GM10248 (cell line): ENCODE results near the gene ETNPPL.

Experiments used
- CTCF ChIA-PET: fragments of 300-600 bp; sonication (Branson Sonifier 250); formaldehyde crosslinking; extraction: SDS; loops from one replicate; lab custom pipeline; 2021; ENCODE audit warnings: antibody characterized with exemption; lab: Yijun Ruan, JAX
- POLR2A ChIA-PET: fragments of 350-650 bp; sonication (Branson Sonifier 250); formaldehyde crosslinking; extraction: SDS; loops from one replicate; lab custom pipeline; 2020; ENCODE audit warnings: antibody characterized with exemption; lab: Yijun Ruan, JAX
- DNase-seq: peaks from one replicate; pipeline ENCODE4 v3.0.0; 2012; ENCODE audit errors: extremely low spot score
- CTCF ChIP-seq: IDR thresholded peaks from 2 replicates; pipeline ENCODE4 v1.5.1; 2012; ENCODE audit warnings: mild to moderate bottlenecking, low read depth; ENCODE audit errors: extremely low read depth, missing control alignments, control extremely low read depth

Gene ETNPPL

GRCh38 chr4:108762559-108763225 is at the start of gene ETNPPL:
Gene ETNPPL (minus strand): TSS chr4:108763053. CDS start chr4:108762898, 155 bp downstream.
- DNase-seq, result no peak
- no peak for TF ChIP-seq CTCF
- CTCF ChIA-PET, result interaction anchor here (1.5 kb wide), 1 partner anchor 10 kb away, joined by 3 read pairs; no protein-coding TSS in a partner anchor
- POLR2A ChIA-PET, result no interaction called here

GRCh38 chr4:108811486-108811885 is 48.6 kb upstream of the ETNPPL start:
- ChIA-PET POLR2A (no interaction called here), CTCF (no interaction called here)
- no peak for TF ChIP-seq CTCF
- DNase-seq, result no peak

- POLR2A ChIA-PET, result no interaction called here
- DNase-seq, result no peak
- CTCF ChIA-PET, result no interaction called here
- no peak for TF ChIP-seq CTCF
Observed at GRCh38 chr4:108810087-108810486, 47.2 kb upstream of the ETNPPL start.

GRCh38 chr4:108804648-108805273 is 41.9 kb upstream of the ETNPPL start:
- no peak for DNase-seq
- ChIA-PET CTCF (no interaction called here), POLR2A (interaction anchor here (0.7 kb wide), 1 partner anchor 1196 kb away, joined by 4 read pairs; no protein-coding TSS in a partner anchor)
- no peak for TF ChIP-seq CTCF

- ChIA-PET POLR2A (no interaction called here), CTCF (no interaction called here)
- DNase-seq, result no peak
- no peak for TF ChIP-seq CTCF
Observed at GRCh38 chr4:108799306-108799705, 36.5 kb upstream of the ETNPPL start.

GRCh38 chr4:108796173-108796572 is 33.3 kb upstream of the ETNPPL start:
- ChIA-PET CTCF (no interaction called here), POLR2A (no interaction called here)
- TF ChIP-seq CTCF, result no peak
- DNase-seq, result no peak
